HepG2 (cell line): Measurements from ENCODE around the gene C6orf136. TPM values are rescaled to one million over a fixed set of nuclear protein-coding genes. Genes with fewer than 3 reads are reported as not detected.

Source experiments
- CEBPB ChIP-seq: IDR thresholded peaks from 2 replicates; pipeline ENCODE4 v1.6.1; 2011; ENCODE audit warnings: low read depth, low read length, improper control_type of control experiment, borderline replicate concordance
- KDM5A ChIP-seq: fragments of 200-600 bp; sonication (generic); IDR thresholded peaks from 2 replicates; pipeline ENCODE4 v1.7.0; 2018; ENCODE audit warnings: antibody characterized with exemption, mild to moderate bottlenecking, low read length, borderline replicate concordance
- KDM6A ChIP-seq: IDR thresholded peaks from 2 replicates; pipeline ENCODE4 v1.6.1; 2016; ENCODE audit warnings: low read depth
- NCOA5 ChIP-seq: sonication (generic); formaldehyde crosslinking; IDR thresholded peaks from 2 replicates; pipeline ENCODE4 v1.4.0; 2020; ENCODE audit warnings: missing genetic modification reagents
- NR1H2 ChIP-seq: sonication (generic); formaldehyde crosslinking; IDR thresholded peaks from 2 replicates; pipeline ENCODE4 v1.8.1; 2022; ENCODE audit warnings: low read depth, missing genetic modification reagents, borderline replicate concordance
- NRL ChIP-seq: sonication (generic); formaldehyde crosslinking; IDR thresholded peaks from 2 replicates; pipeline ENCODE4 v1.5.0; 2020; ENCODE audit warnings: missing genetic modification reagents, mild to moderate bottlenecking, moderate library complexity, borderline replicate concordance
- PLRG1 ChIP-seq: fragments of 450-650 bp; conservative IDR thresholded peaks from 2 replicates; pipeline ENCODE4 v1.6.1; 2016
- RFX1 ChIP-seq: fragments of 450-650 bp; IDR thresholded peaks from 2 replicates; pipeline ENCODE4 v1.6.1; 2017
- RXRA ChIP-seq: sonication (generic); formaldehyde crosslinking; IDR thresholded peaks from 2 replicates; pipeline ENCODE4 v1.5.1; 2020; ENCODE audit warnings: missing genetic modification reagents
- SMAD3 ChIP-seq: sonication (generic); formaldehyde crosslinking; IDR thresholded peaks from 2 replicates; pipeline ENCODE4 v1.4.0; 2020; ENCODE audit warnings: missing genetic modification reagents
- SMARCC2 ChIP-seq: fragments of 450-650 bp; IDR thresholded peaks from 2 replicates; pipeline ENCODE4 v1.6.1; 2017; ENCODE audit warnings: antibody characterized with exemption, mild to moderate bottlenecking
- ZNF616 ChIP-seq: sonication (generic); formaldehyde crosslinking; IDR thresholded peaks from 2 replicates; pipeline ENCODE4 v1.5.0; 2020; ENCODE audit warnings: low read depth, mild to moderate bottlenecking, missing genetic modification reagents
- ZSCAN9 ChIP-seq: IDR thresholded peaks from 2 replicates; pipeline ENCODE4 v1.6.1; 2016; ENCODE audit warnings: borderline replicate concordance
- polyA plus RNA-seq, 8 experiments: library from polyadenylated mRNA; depleted of rRNA in 3 of 8; stranded (reverse) in 7 of 8; unstranded in 1 of 8; fragments of >200 nt; fragmentation: Illumina TruSeq in 4 of 8; extraction: Trizol in 4 of 8; gene quantifications; 2 replicates each; pipeline versions ENCODE4 v1.2.1 to v1.2.3, GENCODE V29; 2011 to 2016; ENCODE audit warnings: low read depth in 4 of 8, missing spikeins in 1 of 8, mixed read lengths in 1 of 8; ENCODE audit not compliant: insufficient read depth in 1 of 8
- total RNA-seq, 5 experiments: library from RNA; depleted of rRNA; stranded (reverse); fragments of >200 nt; fragmentation: Illumina TruSeq; extraction: Trizol; gene quantifications; 2 replicates each; pipeline ENCODE4 v1.2.3, GENCODE V29; 2016; ENCODE audit warnings: low read depth in 1 of 5
- TF ChIP-seq, protein P1 (sequence below): sonication (generic); formaldehyde crosslinking; IDR thresholded peaks from one replicate; pipeline ENCODE4 v1.5.1; 2020; ENCODE audit warnings: mild to moderate bottlenecking, missing genetic modification reagents; ENCODE audit errors: not compliant biosample characterization
- TF ChIP-seq, protein P2 (sequence below): sonication (generic); formaldehyde crosslinking; IDR thresholded peaks from 2 replicates; pipeline ENCODE4 v1.8.1; 2023; ENCODE audit warnings: mild to moderate bottlenecking, inconsistent platforms, moderate library complexity, missing genetic modification reagents, borderline replicate concordance
- TF ChIP-seq, protein P3 (sequence below): IDR thresholded peaks from 2 replicates; pipeline ENCODE4 v1.6.1; 2016; ENCODE audit warnings: mild to moderate bottlenecking
- TF ChIP-seq, protein P4 (sequence below): sonication (generic); formaldehyde crosslinking; IDR thresholded peaks from 2 replicates; pipeline ENCODE4 v1.4.0; 2020; ENCODE audit warnings: missing genetic modification reagents

The C6orf136 gene
- total and polyA plus RNA-seq, 2 of the 13 experiments (the other 11 are each of a cell fraction or from before 2014, with no cell fraction given) = 12.0 to 26.2 TPM

DNA sequence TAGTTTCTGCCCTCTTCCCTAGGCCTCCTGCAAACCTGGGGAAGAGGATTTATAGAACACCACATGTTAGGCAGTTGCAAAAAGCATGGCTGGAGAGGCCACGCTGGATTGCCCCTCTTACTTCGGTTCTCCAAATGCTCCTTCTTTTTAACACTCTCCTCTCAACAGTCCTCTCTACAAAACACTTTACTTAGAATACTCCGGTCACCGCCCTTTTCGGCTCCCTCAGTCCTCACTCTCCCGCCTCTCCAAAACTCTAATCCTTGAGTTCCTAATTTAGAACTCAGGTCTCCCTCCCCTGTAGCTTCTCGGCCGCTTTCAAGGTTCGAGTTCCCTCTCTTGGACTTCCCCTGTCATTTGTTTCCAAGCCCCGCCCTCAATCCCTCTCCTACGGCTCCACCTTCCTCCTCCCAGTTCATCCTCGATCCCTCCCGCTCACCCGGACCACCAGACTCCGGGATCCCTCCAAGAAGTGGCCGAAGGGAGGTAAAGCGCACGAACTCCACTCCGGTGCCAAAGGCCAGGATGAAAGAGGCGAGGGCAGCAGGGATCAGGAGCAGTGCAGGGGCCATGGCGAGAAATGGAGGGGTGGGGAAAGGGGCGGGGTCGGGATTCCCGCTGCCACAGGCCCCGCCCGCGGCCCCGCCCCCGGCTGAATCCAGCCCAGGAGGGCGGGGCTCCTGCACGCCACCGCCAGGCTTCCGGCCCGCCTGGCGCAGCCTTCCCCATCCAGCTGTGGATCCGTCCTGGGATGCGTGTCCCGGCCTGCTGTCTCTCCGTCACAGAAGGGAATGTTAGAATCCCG is 43.7 kb downstream of the C6orf136 start, which contains the start of gene NRM (continued):
- TF ChIP-seq, protein P1, sequence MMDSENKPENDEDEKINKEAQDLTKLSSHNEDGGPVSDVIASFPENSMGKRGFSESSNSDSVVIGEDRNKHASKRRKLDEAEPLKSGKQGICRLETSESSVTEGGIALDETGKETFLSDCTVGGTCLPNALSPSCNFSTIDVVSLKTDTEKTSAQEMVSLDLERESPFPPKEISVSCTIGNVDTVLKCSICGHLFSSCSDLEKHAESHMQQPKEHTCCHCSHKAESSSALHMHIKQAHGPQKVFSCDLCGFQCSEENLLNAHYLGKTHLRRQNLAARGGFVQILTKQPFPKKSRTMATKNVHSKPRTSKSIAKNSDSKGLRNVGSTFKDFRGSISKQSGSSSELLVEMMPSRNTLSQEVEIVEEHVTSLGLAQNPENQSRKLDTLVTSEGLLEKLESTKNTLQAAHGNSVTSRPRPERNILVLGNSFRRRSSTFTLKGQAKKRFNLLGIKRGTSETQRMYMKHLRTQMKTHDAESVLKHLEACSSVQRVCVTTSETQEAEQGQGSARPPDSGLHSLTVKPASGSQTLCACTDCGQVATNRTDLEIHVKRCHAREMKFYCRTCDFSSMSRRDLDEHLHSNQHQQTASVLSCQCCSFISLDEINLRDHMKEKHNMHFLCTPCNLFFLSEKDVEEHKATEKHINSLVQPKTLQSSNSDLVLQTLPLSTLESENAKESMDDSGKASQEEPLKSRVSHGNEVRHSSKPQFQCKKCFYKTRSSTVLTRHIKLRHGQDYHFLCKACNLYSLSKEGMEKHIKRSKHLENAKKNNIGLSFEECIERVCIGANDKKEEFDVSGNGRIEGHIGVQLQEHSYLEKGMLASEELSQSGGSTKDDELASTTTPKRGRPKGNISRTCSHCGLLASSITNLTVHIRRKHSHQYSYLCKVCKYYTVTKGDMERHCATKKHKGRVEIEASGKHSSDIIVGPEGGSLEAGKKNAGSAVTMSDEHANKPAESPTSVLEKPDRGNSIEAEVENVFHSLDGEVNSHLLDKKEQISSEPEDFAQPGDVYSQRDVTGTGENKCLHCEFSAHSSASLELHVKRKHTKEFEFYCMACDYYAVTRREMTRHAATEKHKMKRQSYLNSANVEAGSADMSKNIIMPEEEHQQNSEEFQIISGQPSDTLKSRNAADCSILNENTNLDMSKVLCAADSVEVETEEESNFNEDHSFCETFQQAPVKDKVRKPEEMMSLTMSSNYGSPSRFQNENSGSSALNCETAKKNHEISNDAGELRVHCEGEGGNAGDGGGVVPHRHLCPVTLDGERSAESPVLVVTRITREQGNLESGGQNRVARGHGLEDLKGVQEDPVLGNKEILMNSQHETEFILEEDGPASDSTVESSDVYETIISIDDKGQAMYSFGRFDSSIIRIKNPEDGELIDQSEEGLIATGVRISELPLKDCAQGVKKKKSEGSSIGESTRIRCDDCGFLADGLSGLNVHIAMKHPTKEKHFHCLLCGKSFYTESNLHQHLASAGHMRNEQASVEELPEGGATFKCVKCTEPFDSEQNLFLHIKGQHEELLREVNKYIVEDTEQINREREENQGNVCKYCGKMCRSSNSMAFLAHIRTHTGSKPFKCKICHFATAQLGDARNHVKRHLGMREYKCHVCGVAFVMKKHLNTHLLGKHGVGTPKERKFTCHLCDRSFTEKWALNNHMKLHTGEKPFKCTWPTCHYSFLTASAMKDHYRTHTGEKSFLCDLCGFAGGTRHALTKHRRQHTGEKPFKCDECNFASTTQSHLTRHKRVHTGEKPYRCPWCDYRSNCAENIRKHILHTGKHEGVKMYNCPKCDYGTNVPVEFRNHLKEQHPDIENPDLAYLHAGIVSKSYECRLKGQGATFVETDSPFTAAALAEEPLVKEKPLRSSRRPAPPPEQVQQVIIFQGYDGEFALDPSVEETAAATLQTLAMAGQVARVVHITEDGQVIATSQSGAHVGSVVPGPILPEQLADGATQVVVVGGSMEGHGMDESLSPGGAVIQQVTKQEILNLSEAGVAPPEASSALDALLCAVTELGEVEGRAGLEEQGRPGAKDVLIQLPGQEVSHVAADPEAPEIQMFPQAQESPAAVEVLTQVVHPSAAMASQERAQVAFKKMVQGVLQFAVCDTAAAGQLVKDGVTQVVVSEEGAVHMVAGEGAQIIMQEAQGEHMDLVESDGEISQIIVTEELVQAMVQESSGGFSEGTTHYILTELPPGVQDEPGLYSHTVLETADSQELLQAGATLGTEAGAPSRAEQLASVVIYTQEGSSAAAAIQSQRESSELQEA (CRISPR knock-in tag) = no peak
- TF ChIP-seq NCOA5 (CRISPR knock-in tag) = no peak
- TF ChIP-seq KDM6A = no peak
- no peak for TF ChIP-seq CEBPB
- TF ChIP-seq, protein P2, sequence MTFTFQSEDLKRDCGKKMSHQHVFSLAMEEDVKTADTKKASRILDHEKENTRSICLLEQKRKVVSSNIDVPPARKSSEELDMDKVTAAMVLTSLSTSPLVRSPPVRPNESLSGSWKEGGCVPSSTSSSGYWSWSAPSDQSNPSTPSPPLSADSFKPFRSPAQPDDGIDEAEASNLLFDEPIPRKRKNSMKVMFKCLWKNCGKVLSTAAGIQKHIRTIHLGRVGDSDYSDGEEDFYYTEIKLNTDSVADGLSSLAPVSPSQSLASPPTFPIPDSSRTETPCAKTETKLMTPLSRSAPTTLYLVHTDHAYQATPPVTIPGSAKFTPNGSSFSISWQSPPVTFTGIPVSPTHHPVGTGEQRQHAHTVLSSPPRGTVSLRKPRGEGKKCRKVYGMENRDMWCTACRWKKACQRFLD (CRISPR knock-in tag) = 0 out of 2 replicates have a peak, but pooled peaks have one; percentile 40
- TF ChIP-seq, protein P3, sequence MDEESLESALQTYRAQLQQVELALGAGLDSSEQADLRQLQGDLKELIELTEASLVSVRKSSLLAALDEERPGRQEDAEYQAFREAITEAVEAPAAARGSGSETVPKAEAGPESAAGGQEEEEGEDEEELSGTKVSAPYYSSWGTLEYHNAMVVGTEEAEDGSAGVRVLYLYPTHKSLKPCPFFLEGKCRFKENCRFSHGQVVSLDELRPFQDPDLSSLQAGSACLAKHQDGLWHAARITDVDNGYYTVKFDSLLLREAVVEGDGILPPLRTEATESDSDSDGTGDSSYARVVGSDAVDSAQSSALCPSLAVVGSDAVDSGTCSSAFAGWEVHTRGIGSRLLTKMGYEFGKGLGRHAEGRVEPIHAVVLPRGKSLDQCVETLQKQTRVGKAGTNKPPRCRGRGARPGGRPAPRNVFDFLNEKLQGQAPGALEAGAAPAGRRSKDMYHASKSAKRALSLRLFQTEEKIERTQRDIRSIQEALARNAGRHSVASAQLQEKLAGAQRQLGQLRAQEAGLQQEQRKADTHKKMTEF (CRISPR knock-in tag) = peak; percentile 58; the same call in 1 of the 2 replicates
- TF ChIP-seq NR1H2 = no peak
- TF ChIP-seq, protein P4, sequence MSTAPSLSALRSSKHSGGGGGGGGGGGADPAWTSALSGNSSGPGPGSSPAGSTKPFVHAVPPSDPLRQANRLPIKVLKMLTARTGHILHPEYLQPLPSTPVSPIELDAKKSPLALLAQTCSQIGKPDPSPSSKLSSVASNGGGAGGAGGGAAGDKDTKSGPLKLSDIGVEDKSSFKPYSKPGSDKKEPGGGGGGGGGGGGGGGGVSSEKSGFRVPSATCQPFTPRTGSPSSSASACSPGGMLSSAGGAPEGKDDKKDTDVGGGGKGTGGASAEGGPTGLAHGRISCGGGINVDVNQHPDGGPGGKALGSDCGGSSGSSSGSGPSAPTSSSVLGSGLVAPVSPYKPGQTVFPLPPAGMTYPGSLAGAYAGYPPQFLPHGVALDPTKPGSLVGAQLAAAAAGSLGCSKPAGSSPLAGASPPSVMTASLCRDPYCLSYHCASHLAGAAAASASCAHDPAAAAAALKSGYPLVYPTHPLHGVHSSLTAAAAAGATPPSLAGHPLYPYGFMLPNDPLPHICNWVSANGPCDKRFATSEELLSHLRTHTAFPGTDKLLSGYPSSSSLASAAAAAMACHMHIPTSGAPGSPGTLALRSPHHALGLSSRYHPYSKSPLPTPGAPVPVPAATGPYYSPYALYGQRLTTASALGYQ (CRISPR knock-in tag) = peak; percentile 57; the same call in 1 of the 2 replicates
- no peak for TF ChIP-seq NRL (CRISPR knock-in tag)
- peak; percentile 83; the same call in 1 of the 2 replicates for TF ChIP-seq KDM5A
- TF ChIP-seq RFX1 = no peak
- no peak; the same call in 1 of the 2 replicates for TF ChIP-seq ZSCAN9 (CRISPR knock-in tag)
- TF ChIP-seq RXRA = peak; percentile 74
- TF ChIP-seq PLRG1 = no peak
- TF ChIP-seq ZNF616 (CRISPR knock-in tag) = no peak
- no peak; the same call in none of the 2 replicates for TF ChIP-seq SMAD3 (CRISPR knock-in tag)
- TF ChIP-seq SMARCC2 = no peak
